Measurements from ENCODE around the gene TNFAIP3. TPM values are rescaled to one million over a fixed set of nuclear protein-coding genes. Genes with fewer than 3 reads are reported as not detected.
A peak's percentile ranks its signal among the peaks of the same experiment; 100 is the strongest.

Gene TNFAIP3
- polyA plus RNA-seq, 4 donors = 10.8 to 30.6 (median 15.3) TPM

DNA sequence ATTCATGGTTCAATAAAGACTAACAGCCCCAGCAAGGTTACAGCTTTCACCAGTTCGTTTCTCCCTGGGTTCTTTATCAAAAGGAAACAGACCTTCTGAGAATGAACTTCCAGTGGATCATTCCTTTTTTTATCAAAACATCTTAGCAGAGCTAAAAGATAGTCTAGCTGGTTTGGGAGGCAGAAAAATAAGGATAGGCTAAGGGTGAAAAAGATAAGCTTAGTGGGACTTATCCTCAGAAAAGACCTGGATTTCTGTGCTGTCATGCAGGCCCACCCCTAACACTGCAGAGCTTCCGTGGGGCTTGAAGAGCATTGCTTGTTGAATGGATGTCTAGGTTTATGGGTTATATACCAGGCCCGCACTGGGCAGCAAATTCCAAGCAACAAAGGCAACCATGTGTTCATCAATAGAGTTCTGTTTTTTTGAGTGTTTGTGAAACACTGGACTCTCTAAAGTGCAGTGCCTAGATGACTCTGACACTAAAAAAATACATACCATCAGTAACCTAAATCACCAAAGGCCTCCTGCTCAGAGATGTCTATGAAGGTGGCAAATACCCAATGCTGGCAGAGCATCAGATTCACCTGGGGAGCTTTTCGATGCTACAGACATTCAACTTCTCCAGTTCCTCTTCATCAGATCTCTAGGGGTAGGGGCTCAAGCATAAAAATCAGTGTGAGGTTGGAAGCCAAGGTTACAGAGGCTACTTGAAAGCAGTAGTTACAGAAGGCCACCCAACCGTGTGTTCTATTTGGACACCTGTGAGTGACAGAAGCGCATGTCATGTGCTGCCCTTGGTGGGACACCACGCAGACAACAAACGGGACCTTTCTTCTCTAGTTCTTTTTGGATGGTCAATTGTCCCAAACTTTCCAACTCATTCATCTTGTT is 53.0 kb downstream of the TNFAIP3 start:
- Histone ChIP-seq H3K36me3 (ENCODE audit: control insufficient read depth in 3 of 3, insufficient read depth in 2 of 3, low read depth in 1 of 3, low read length in 3 of 3) (no peaks in the 10 kb centered on the region), H3K4me3 (ENCODE audit: low read depth in 1 of 3, low read length in 3 of 3) (no peak overlapping the region), H3K27me3 (ENCODE audit: control insufficient read depth in 3 of 3, insufficient read depth in 3 of 3, low read length in 3 of 3) (no peaks in the 10 kb centered on the region), H3K27ac (ENCODE audit: low read depth in 1 of 3, low read length in 2 of 3) (no peak overlapping the region), H3K4me1 (ENCODE audit: control insufficient read depth in 3 of 3, insufficient read depth in 2 of 3, low read depth in 1 of 3, low read length in 2 of 3) (peaks cover 0 to 6% (median 0%) of the 10 kb centered on the region in 3 donors), H3K9me3 (ENCODE audit: control insufficient read depth in 2 of 2, insufficient read depth in 1 of 2, low read depth in 1 of 2, low read length in 1 of 2) (no peaks in the 10 kb centered on the region)
- FAIRE-seq = no peak
- no peak for DNase-seq
- WGBS, 3 donors = 81 to 88% (median 83%) methylated on average over 8 of the region's 8 CpGs

DNA sequence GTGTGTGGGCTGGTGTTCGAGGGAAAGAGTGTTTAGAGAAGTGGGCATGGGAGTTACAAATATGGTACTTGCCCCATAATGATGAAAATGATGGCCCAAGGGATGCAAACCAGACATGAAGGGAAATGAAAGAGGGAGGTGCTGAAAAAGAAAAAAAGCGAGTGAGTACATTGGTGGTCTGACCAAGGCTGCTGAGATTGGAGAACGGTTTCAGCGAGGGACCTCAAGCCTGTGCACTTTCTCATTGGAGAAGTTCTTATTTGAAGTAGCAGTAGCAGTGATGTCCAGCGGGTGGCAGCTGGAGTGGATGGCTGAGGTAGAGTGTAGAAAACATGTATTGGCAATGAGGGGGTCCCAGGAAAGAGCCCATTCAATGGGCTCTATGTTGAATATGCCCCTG is 54.8 kb downstream of the TNFAIP3 start:
- no peaks in the 10 kb centered on the region for H3K9me3 ChIP-seq (ENCODE audit: control insufficient read depth in 2 of 2, insufficient read depth in 1 of 2, low read depth in 1 of 2, low read length in 1 of 2)
- H3K36me3 ChIP-seq (ENCODE audit: control insufficient read depth in 3 of 3, insufficient read depth in 2 of 3, low read depth in 1 of 3, low read length in 3 of 3) = no peaks in the 10 kb centered on the region
- FAIRE-seq (no peak), DNase-seq (no peak)
- H3K27ac ChIP-seq (ENCODE audit: low read depth in 1 of 3, low read length in 2 of 3) = no peak overlapping the region
- peaks cover 0 to 6% (median 0%) of the 10 kb centered on the region in 3 donors for H3K4me1 ChIP-seq (ENCODE audit: control insufficient read depth in 3 of 3, insufficient read depth in 2 of 3, low read depth in 1 of 3, low read length in 2 of 3)
- no peaks in the 10 kb centered on the region for H3K27me3 ChIP-seq (ENCODE audit: control insufficient read depth in 3 of 3, insufficient read depth in 3 of 3, low read length in 3 of 3)
- 84 to 90% (median 89%) methylated on average over 5 of the region's 5 CpGs for WGBS, 3 donors
- H3K4me3 ChIP-seq (ENCODE audit: low read depth in 1 of 3, low read length in 3 of 3) = no peak overlapping the region

DNA sequence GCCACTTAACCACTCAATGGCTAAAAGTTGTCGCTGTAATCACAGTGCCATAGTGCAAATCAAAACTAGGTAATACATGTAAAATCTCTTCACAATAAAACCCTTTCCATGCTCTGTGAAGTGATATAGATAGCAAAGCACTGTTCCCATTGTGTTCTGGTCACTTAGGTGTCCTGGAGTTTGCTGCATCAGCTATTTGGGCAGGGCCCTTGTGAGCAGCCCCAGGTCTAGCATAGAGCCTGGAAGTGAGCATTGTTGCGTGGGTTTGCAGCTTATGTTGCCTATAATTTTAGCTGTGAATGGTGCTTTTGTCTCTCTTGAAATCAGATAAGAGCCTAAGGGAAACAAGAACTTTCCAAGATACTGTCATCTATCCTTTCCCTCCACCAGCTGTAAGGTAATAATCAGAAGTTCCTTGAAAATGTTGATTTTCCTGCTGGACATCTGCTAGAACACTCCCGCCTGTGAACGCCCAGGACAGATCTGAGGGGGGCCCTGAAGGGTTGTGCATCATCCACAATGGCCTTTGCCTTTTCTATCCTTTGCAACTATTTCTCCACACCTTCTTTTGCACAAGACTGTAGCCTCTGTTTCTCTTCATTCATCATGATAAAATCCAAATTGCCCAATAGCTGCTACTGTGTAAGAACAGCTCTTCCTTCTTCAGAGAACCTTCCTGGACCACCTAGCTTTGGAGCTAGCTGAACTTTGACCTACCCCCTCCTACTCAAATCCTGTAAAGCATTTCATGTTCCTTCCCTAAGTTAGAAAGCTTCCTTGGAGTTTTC is 57.0 kb downstream of the TNFAIP3 start:
- Histone ChIP-seq H3K9me3 (ENCODE audit: control insufficient read depth in 2 of 2, insufficient read depth in 1 of 2, low read depth in 1 of 2, low read length in 1 of 2) (no peaks in the 10 kb centered on the region), H3K27me3 (ENCODE audit: control insufficient read depth in 3 of 3, insufficient read depth in 3 of 3, low read length in 3 of 3) (no peaks in the 10 kb centered on the region), H3K27ac (ENCODE audit: low read depth in 1 of 3, low read length in 2 of 3) (no peak overlapping the region), H3K4me3 (ENCODE audit: low read depth in 1 of 3, low read length in 3 of 3) (no peak overlapping the region), H3K4me1 (ENCODE audit: control insufficient read depth in 3 of 3, insufficient read depth in 2 of 3, low read depth in 1 of 3, low read length in 2 of 3) (peaks cover 0 to 6% (median 0%) of the 10 kb centered on the region in 3 donors), H3K36me3 (ENCODE audit: control insufficient read depth in 3 of 3, insufficient read depth in 2 of 3, low read depth in 1 of 3, low read length in 3 of 3) (no peaks in the 10 kb centered on the region)
- no peak for FAIRE-seq
- WGBS, 3 donors = 61 to 82% (median 78%) methylated on average over 4 of the region's 4 CpGs
- DNase-seq = peak in 1 of 2 donors; percentile 37

DNA sequence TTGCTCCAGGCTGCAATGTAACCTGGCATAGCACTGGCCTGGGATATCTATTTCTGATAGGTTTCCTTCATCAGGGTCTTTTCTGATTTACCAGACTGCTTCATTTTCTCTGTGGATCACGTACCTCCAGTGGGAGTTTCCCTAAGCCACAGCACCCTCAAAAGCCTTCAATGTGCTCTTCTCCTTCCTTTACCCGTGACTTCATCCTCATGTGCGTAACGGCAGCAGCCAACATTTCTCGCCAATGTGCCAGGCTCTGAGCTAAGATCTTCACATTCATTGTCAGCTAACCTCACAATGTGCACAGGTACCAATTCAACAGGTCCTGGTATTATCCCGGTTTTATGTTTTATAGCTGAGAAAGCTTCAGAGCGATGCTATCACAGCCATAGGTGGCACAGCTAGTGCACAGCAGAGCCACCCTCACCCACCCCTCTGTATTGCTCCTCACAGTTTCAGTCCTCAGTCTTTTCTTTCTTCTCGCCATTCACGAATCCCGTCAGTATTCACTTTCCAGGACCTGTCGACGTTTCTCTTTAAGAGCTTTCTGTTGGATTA is 58.2 kb downstream of the TNFAIP3 start:
- H3K27me3 ChIP-seq (ENCODE audit: control insufficient read depth in 3 of 3, insufficient read depth in 3 of 3, low read length in 3 of 3) = no peaks in the 10 kb centered on the region
- H3K4me3 ChIP-seq (ENCODE audit: low read depth in 1 of 3, low read length in 3 of 3) = no peak overlapping the region
- H3K4me1 ChIP-seq (ENCODE audit: control insufficient read depth in 3 of 3, insufficient read depth in 2 of 3, low read depth in 1 of 3, low read length in 2 of 3) = peaks cover 0 to 6% (median 0%) of the 10 kb centered on the region in 3 donors
- no peaks in the 10 kb centered on the region for H3K9me3 ChIP-seq (ENCODE audit: control insufficient read depth in 2 of 2, insufficient read depth in 1 of 2, low read depth in 1 of 2, low read length in 1 of 2)
- FAIRE-seq = no peak
- 93 to 95% (median 95%) methylated on average over 12 of the region's 12 CpGs for WGBS, 3 donors
- DNase-seq = no peak
- H3K36me3 ChIP-seq (ENCODE audit: control insufficient read depth in 3 of 3, insufficient read depth in 2 of 3, low read depth in 1 of 3, low read length in 3 of 3) = no peaks in the 10 kb centered on the region
- H3K27ac ChIP-seq (ENCODE audit: low read depth in 1 of 3, low read length in 2 of 3) = no peak overlapping the region

DNA sequence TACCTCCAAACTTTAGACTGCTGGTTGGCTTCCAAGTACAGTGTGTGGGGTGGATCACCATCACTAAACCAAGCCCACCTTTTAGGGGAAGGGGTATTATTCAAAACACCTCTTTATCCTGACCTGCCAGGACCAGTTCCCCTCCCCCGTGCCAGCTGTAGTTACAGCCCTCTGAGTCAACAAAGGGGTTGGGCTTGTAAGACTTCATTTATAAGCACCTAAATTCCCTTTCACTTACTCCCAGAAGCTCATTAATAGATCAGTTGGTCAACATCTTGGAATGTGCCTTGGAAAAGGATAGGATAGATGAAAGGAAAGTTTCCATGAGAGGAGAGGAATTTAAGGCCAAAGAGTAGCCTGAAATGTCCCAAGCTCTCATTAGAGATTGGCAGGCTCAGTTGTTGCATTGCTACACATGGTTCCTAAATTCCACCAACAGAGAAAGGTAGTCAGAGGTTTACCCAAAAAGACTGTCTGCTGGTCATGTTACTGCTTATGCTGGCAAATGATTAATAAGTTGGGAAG is 59.2 kb downstream of the TNFAIP3 start:
- 13 to 56% (median 31%) methylated on average over 1 of the region's 1 CpG for WGBS, 3 donors

DNA sequence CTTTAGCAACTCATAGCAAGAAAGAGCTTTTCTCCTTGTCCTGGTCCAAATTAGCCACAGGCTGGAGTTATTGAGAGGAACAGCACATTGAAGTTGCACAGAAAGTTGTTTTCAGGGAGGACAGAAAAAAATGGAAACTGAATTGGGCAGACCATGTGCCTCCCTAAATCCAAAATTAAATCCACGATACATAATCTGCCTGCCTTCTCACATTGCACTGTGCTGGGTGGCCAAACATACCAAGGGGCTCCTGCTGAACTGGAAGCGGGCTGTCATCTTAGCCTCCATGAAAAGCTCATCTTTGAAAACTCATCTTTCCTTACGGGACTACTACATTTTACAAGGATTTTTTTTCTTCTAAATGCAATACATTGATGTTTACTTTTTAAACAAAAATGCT is 59.9 kb downstream of the TNFAIP3 start:
- Histone ChIP-seq H3K27ac (ENCODE audit: low read depth in 1 of 3, low read length in 2 of 3) (no peak overlapping the region), H3K9me3 (ENCODE audit: control insufficient read depth in 2 of 2, insufficient read depth in 1 of 2, low read depth in 1 of 2, low read length in 1 of 2) (no peaks in the 10 kb centered on the region), H3K4me3 (ENCODE audit: low read depth in 1 of 3, low read length in 3 of 3) (no peak overlapping the region), H3K36me3 (ENCODE audit: control insufficient read depth in 3 of 3, insufficient read depth in 2 of 3, low read depth in 1 of 3, low read length in 3 of 3) (no peaks in the 10 kb centered on the region), H3K4me1 (ENCODE audit: control insufficient read depth in 3 of 3, insufficient read depth in 2 of 3, low read depth in 1 of 3, low read length in 2 of 3) (peaks cover 0 to 6% (median 0%) of the 10 kb centered on the region in 3 donors), H3K27me3 (ENCODE audit: control insufficient read depth in 3 of 3, insufficient read depth in 3 of 3, low read length in 3 of 3) (no peaks in the 10 kb centered on the region)
- DNase-seq = no peak
- WGBS, 3 donors = 96 to 100% (median 98%) methylated on average over 3 of the region's 3 CpGs
- no peak for FAIRE-seq

More for the DNA sequence above, 59.2 kb downstream of the TNFAIP3 start:
- H3K27ac ChIP-seq (ENCODE audit: low read depth in 1 of 3, low read length in 2 of 3) = no peak overlapping the region
- H3K9me3 ChIP-seq (ENCODE audit: control insufficient read depth in 2 of 2, insufficient read depth in 1 of 2, low read depth in 1 of 2, low read length in 1 of 2) = no peaks in the 10 kb centered on the region
- H3K36me3 ChIP-seq (ENCODE audit: control insufficient read depth in 3 of 3, insufficient read depth in 2 of 3, low read depth in 1 of 3, low read length in 3 of 3) = no peaks in the 10 kb centered on the region
- DNase-seq (peak; percentile 43 to 57), FAIRE-seq (no peak)
- H3K27me3 ChIP-seq (ENCODE audit: control insufficient read depth in 3 of 3, insufficient read depth in 3 of 3, low read length in 3 of 3) = no peaks in the 10 kb centered on the region
- H3K4me1 ChIP-seq (ENCODE audit: control insufficient read depth in 3 of 3, insufficient read depth in 2 of 3, low read depth in 1 of 3, low read length in 2 of 3) = peaks cover 0 to 6% (median 0%) of the 10 kb centered on the region in 3 donors
- no peak overlapping the region for H3K4me3 ChIP-seq (ENCODE audit: low read depth in 1 of 3, low read length in 3 of 3)

DNA sequence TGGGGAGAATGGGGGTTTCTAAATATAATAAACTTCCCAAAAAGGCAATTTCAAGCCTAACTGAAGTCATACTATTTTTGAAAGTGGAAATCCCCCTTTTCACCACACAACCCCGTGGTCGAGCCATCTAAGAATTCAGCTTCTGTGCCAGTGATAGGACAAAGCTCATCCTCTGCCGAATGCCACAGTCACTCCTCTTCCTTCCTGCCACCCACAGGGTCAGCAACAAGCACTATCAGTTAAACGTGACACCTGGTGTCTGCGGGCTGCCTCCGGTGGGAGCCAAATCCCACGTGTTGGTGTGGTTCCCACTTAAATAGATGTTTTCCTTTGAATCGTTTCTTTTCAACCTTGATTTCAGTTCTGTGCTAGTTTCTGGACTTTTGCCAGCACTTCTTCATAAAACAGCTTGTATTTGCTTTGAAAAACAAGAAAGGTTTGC is 60.7 kb downstream of the TNFAIP3 start:
- DNase-seq (peak in 1 of 2 donors; percentile 19), FAIRE-seq (no peak)
- H3K27me3 ChIP-seq (ENCODE audit: control insufficient read depth in 3 of 3, insufficient read depth in 3 of 3, low read length in 3 of 3) = no peaks in the 10 kb centered on the region
- H3K27ac ChIP-seq (ENCODE audit: low read depth in 1 of 3, low read length in 2 of 3) = peak overlapping the region in 1 of 3 donors; percentile 22
- H3K9me3 ChIP-seq (ENCODE audit: control insufficient read depth in 2 of 2, insufficient read depth in 1 of 2, low read depth in 1 of 2, low read length in 1 of 2) = no peaks in the 10 kb centered on the region
- H3K4me1 ChIP-seq (ENCODE audit: control insufficient read depth in 3 of 3, insufficient read depth in 2 of 3, low read depth in 1 of 3, low read length in 2 of 3) = peaks cover 0 to 6% (median 0%) of the 10 kb centered on the region in 3 donors
- H3K36me3 ChIP-seq (ENCODE audit: control insufficient read depth in 3 of 3, insufficient read depth in 2 of 3, low read depth in 1 of 3, low read length in 3 of 3) = no peaks in the 10 kb centered on the region
- H3K4me3 ChIP-seq (ENCODE audit: low read depth in 1 of 3, low read length in 3 of 3) = no peak overlapping the region
- 30 to 59% (median 42%) methylated on average over 8 of the region's 8 CpGs for WGBS, 3 donors

DNA sequence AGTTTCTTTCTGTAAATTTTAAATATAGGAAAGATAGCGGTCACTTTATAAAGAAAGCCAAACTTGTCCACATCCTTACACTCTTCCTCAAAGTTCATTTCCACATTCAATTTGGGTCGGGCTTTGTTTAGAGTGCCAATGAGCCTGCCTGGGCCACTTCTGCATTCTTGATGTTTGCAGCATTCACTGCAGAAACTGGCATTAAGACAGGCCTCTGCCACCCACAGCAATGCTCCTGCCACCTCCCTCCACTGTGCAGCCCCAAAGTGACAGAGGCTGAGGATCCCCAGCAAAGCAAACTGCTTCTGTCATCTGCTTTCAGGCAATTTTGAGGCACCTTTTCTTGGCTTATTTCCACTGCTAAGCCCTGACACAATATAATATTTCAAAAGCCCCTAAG is 61.2 kb downstream of the TNFAIP3 start:
- Histone ChIP-seq H3K9me3 (ENCODE audit: control insufficient read depth in 2 of 2, insufficient read depth in 1 of 2, low read depth in 1 of 2, low read length in 1 of 2) (no peaks in the 10 kb centered on the region), H3K27ac (ENCODE audit: low read depth in 1 of 3, low read length in 2 of 3) (peak overlapping the region in 1 of 3 donors; percentile 26), H3K27me3 (ENCODE audit: control insufficient read depth in 3 of 3, insufficient read depth in 3 of 3, low read length in 3 of 3) (no peaks in the 10 kb centered on the region), H3K36me3 (ENCODE audit: control insufficient read depth in 3 of 3, insufficient read depth in 2 of 3, low read depth in 1 of 3, low read length in 3 of 3) (no peaks in the 10 kb centered on the region), H3K4me3 (ENCODE audit: low read depth in 1 of 3, low read length in 3 of 3) (no peak overlapping the region), H3K4me1 (ENCODE audit: control insufficient read depth in 3 of 3, insufficient read depth in 2 of 3, low read depth in 1 of 3, low read length in 2 of 3) (peaks cover 0 to 6% (median 0%) of the 10 kb centered on the region in 3 donors)
- 55 to 77% (median 63%) methylated on average over 2 of the region's 2 CpGs for WGBS, 3 donors
- DNase-seq (no peak), FAIRE-seq (no peak)

All from small intestine (tissue), 7 donors.